Stomach (tissue), 4 donors: ENCODE measurements around the gene CYB5A.

Experiments
- CTCF ChIP-seq, 7 experiments: fragments of 450-650 bp in 4 of 7; fragments of 200-600 bp in 3 of 7; sonication (generic) in 3 of 7; IDR thresholded peaks; one replicate each; pipeline ENCODE4 v1.5.1; 2016 to 2019; ENCODE audit warnings: antibody characterized with exemption in 7 of 7, control low read depth in 2 of 7, mild to moderate bottlenecking in 1 of 7
- POLR2A ChIP-seq, 4 donors: fragments of 450-650 bp; IDR thresholded peaks; one replicate each; pipeline ENCODE4 v1.6.1; 2016; ENCODE audit warnings: antibody characterized with exemption in 4 of 4, control low read depth in 2 of 4, mild to moderate bottlenecking in 1 of 4, moderate library complexity in 1 of 4
- POLR2AphosphoS5 ChIP-seq, 3 donors: sonication (generic); formaldehyde crosslinking; IDR thresholded peaks; one replicate each; pipeline ENCODE4 v1.6.1; 2016; ENCODE audit warnings: antibody characterized with exemption in 3 of 3

GRCh38 chr18:74299746-74300145 is 8.0 kb upstream of the CYB5A start:
- TF ChIP-seq CTCF (IDR thresholded peaks at IDR 0.05) (no peak), POLR2A (IDR thresholded peaks at IDR 0.05) (no peak), POLR2AphosphoS5 (IDR thresholded peaks at IDR 0.05) (no peak)
